Measurements from ENCODE around the gene TTC23L.
A peak's percentile ranks its signal among the peaks of the same experiment; 100 is the strongest.

Gene TTC23L

DNA sequence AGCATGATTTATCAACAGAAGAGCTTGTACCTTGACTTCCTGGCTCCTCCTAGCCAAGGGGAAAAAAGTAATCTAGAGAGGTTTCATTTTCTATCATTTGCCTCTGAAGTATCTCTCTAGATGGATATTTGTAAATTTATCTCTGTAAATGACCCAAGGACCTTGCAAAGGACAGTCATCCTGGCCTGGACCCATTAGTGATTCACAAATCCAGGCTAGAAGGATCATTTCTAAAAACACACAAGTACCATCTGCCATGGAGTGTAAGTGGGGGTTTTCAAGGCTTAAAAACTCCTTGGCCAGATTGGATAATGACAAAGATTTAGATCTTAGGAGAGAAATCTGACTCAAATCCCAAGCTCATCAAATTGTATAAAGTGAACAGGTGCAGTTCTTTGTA, 8.1 kb downstream of the TTC23L start:
- Histone ChIP-seq H3K27me3 (ENCODE audit: control insufficient read depth, insufficient read depth, low read length) (no peaks in the 10 kb centered on the region), H3K4me3 (ENCODE audit: low read depth, low read length) (no peak overlapping the region), H3K4me2 (ENCODE audit: low read length) (no peak overlapping the region), H3K27ac (peak overlapping the region; percentile 37), H3K79me2 (no peaks in the 10 kb centered on the region), H2AFZ (peak overlapping the region; percentile 71), H3K4me1 (peaks cover 30% of the 10 kb centered on the region), H3K9me3 (ENCODE audit: control insufficient read depth, low read length) (no peaks in the 10 kb centered on the region), H3K9ac (no peak overlapping the region), H3K36me3 (ENCODE audit: control insufficient read depth, insufficient read depth, low read length) (no peaks in the 10 kb centered on the region)
- TF ChIP-seq CTCF (IDR thresholded peaks at IDR 0.05): no peak

DNA sequence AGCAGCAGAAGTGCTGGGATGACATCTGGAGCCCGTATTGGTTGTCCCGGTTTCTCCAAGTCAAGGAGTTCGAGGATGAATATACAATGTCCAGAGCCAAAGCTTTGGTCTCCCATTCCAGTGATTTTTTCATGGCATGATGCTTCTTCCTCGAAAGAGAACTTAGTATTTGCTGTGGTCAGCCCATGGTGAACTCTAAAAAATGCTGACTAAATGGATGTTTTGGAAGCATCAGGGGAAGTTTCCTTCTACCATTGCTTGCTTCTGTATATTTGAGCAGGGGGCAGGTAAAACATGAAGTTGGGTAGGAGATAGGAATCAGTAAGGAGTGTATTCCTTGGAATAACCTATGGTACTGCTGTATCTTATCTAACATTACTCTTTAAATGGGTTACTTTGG, 8.6 kb downstream of the TTC23L start:
- Histone ChIP-seq H3K9me3 (ENCODE audit: control insufficient read depth, low read length) (no peaks in the 10 kb centered on the region), H3K27ac (no peak overlapping the region), H3K27me3 (ENCODE audit: control insufficient read depth, insufficient read depth, low read length) (no peaks in the 10 kb centered on the region), H2AFZ (no peak overlapping the region), H3K9ac (no peak overlapping the region), H3K79me2 (no peaks in the 10 kb centered on the region), H3K4me3 (ENCODE audit: low read depth, low read length) (no peak overlapping the region), H3K4me1 (peaks cover 30% of the 10 kb centered on the region), H3K4me2 (ENCODE audit: low read length) (no peak overlapping the region), H3K36me3 (ENCODE audit: control insufficient read depth, insufficient read depth, low read length) (no peaks in the 10 kb centered on the region)
- no peak for TF ChIP-seq CTCF (IDR thresholded peaks at IDR 0.05)

GRCh38 chr5:34848230-34848629, 9.3 kb downstream of the TTC23L start:
- Histone ChIP-seq H3K9ac (no peak overlapping the region), H3K36me3 (ENCODE audit: control insufficient read depth, insufficient read depth, low read length) (no peaks in the 10 kb centered on the region), H3K27me3 (ENCODE audit: control insufficient read depth, insufficient read depth, low read length) (no peaks in the 10 kb centered on the region), H3K79me2 (no peaks in the 10 kb centered on the region), H3K4me2 (ENCODE audit: low read length) (no peak overlapping the region), H2AFZ (no peak overlapping the region), H3K27ac (no peak overlapping the region), H3K9me3 (ENCODE audit: control insufficient read depth, low read length) (no peaks in the 10 kb centered on the region), H3K4me3 (ENCODE audit: low read depth, low read length) (no peak overlapping the region), H3K4me1 (peaks cover 29% of the 10 kb centered on the region)
- TF ChIP-seq CTCF (IDR thresholded peaks at IDR 0.05): no peak

- TF ChIP-seq CTCF (IDR thresholded peaks at IDR 0.05): no peak
- Histone ChIP-seq H3K9me3 (ENCODE audit: control insufficient read depth, low read length) (no peaks in the 10 kb centered on the region), H2AFZ (no peak overlapping the region), H3K79me2 (no peaks in the 10 kb centered on the region), H3K4me3 (ENCODE audit: low read depth, low read length) (no peak overlapping the region), H3K36me3 (ENCODE audit: control insufficient read depth, insufficient read depth, low read length) (no peaks in the 10 kb centered on the region), H3K27me3 (ENCODE audit: control insufficient read depth, insufficient read depth, low read length) (no peaks in the 10 kb centered on the region), H3K4me1 (peaks cover 21% of the 10 kb centered on the region), H3K9ac (no peak overlapping the region), H3K27ac (no peak overlapping the region), H3K4me2 (ENCODE audit: low read length) (no peak overlapping the region)
Observed at GRCh38 chr5:34849253-34849652, 10.3 kb downstream of the TTC23L start.

GRCh38 chr5:34854459-34855174, 15.7 kb downstream of the TTC23L start:
- Histone ChIP-seq H3K4me1 (peaks cover 9% of the 10 kb centered on the region), H3K36me3 (ENCODE audit: control insufficient read depth, insufficient read depth, low read length) (no peaks in the 10 kb centered on the region), H3K9me3 (ENCODE audit: control insufficient read depth, low read length) (no peaks in the 10 kb centered on the region), H3K27ac (no peak overlapping the region), H3K4me3 (ENCODE audit: low read depth, low read length) (no peak overlapping the region), H3K27me3 (ENCODE audit: control insufficient read depth, insufficient read depth, low read length) (no peaks in the 10 kb centered on the region), H2AFZ (no peak overlapping the region), H3K79me2 (no peaks in the 10 kb centered on the region), H3K4me2 (ENCODE audit: low read length) (no peak overlapping the region), H3K9ac (no peak overlapping the region)
- TF ChIP-seq CTCF (IDR thresholded peaks at IDR 0.05): no peak
